Effector CD8-positive, alpha-beta T cell (primary cell): ENCODE measurements around the gene NBR1.
"Not testable (repeated sequence)": the region's sequence is repeated elsewhere in the genome, so short reads cannot be mapped to it uniquely, and the experiment has no call there.

Experiments used
- DNase-seq: peaks from one replicate; lab custom pipeline; 2025; lab: John Stamatoyannopoulos, UW
- total RNA-seq, 4 experiments: gene quantifications; one replicate each; lab custom pipeline; 2026; lab: John Stamatoyannopoulos, UW

NBR1 gene, protein sequence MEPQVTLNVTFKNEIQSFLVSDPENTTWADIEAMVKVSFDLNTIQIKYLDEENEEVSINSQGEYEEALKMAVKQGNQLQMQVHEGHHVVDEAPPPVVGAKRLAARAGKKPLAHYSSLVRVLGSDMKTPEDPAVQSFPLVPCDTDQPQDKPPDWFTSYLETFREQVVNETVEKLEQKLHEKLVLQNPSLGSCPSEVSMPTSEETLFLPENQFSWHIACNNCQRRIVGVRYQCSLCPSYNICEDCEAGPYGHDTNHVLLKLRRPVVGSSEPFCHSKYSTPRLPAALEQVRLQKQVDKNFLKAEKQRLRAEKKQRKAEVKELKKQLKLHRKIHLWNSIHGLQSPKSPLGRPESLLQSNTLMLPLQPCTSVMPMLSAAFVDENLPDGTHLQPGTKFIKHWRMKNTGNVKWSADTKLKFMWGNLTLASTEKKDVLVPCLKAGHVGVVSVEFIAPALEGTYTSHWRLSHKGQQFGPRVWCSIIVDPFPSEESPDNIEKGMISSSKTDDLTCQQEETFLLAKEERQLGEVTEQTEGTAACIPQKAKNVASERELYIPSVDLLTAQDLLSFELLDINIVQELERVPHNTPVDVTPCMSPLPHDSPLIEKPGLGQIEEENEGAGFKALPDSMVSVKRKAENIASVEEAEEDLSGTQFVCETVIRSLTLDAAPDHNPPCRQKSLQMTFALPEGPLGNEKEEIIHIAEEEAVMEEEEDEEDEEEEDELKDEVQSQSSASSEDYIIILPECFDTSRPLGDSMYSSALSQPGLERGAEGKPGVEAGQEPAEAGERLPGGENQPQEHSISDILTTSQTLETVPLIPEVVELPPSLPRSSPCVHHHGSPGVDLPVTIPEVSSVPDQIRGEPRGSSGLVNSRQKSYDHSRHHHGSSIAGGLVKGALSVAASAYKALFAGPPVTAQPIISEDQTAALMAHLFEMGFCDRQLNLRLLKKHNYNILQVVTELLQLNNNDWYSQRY
- 201 to 298 (median 249) reads per million in 4 experiments for total RNA-seq

- peak; percentile 94 for DNase-seq
Measured at GRCh38 chr17:43170766-43171585, at the start of gene NBR1. Gene NBR1, plus strand, starts transcription at chr17:43171214. Its CDS starts 4,586 bp downstream, at chr17:43175800.

- peak; percentile 91 for DNase-seq
Measured at GRCh38 chr17:43125133-43125966, 45.7 kb upstream of the NBR1 start, which contains the start of gene BRCA1. Gene BRCA1, minus strand, starts transcription at chr17:43125364. Its CDS starts 1,268 bp downstream, at chr17:43124096.

DNA sequence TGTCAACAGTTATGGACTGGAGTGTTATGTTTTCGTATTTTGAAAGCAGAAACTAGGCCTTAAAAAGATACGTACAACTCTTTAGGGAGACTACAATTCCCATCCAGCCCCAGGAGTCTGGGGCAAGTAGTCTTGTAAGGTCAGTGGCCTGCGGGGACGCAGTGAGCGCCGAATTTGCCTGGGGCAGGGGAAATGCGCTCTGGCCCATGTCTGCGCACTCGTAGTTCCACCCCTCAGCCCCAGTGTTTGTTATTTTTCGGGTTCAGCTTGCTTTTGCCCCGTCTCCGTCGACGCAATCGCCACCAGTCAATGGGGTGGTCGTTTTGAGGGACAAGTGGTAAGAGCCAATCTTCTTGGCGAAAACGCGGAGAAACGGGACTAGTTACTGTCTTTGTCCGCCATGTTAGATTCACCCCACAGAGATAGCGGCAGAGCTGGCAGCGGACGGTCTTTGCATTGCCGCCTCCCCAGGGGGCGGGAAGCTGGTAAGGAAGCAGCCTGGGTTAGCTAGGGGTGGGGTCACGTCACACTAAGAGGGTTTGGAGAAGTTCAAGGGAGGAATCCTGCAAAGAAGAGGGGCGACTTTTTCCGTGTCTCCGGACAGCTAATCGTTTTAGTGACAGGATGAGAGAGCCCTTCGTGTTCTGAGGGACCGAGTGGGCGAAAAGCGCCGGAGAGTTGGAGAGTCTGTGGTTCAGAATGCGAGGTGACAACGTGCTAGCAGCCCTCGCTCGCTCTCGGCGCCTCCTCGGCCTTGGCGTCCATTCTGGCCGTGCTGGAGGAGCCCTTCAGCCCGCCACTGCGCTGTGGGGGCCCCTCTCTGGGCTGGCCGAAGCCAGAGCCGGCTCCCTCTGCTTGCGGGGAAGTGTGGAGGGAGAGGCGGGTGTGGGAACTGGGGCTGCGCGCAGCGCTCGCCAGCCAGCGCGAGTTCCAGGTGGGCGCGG is 44.8 kb upstream of the NBR1 start:
- no peak for DNase-seq

GRCh38 chr17:43126911-43127290 is 44.1 kb upstream of the NBR1 start:
- DNase-seq: no peak

GRCh38 chr17:43127333-43127876 is 43.6 kb upstream of the NBR1 start:
- DNase-seq: not testable (repeated sequence)

DNA sequence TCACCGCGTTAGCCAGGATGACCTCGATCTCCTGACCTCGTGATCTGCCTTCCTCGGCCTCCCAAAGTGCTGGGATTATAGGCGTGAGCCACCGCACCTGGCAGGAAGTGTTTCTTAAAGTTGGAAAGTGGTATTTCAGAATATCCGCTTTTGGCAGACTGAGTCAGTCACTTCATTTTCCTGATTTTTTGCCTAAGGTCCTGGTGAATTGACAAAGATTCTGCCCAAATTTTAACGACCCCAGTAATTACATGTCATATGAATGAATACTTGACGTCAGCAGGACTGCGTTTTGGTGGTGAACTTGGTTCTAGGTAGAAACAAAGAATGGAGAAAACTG is 41.4 kb upstream of the NBR1 start:
- no peak for DNase-seq

GRCh38 chr17:43132117-43132516 is 38.9 kb upstream of the NBR1 start:
- no peak for DNase-seq

GRCh38 chr17:43133439-43133838 is 37.6 kb upstream of the NBR1 start:
- not testable (repeated sequence) for DNase-seq

DNA sequence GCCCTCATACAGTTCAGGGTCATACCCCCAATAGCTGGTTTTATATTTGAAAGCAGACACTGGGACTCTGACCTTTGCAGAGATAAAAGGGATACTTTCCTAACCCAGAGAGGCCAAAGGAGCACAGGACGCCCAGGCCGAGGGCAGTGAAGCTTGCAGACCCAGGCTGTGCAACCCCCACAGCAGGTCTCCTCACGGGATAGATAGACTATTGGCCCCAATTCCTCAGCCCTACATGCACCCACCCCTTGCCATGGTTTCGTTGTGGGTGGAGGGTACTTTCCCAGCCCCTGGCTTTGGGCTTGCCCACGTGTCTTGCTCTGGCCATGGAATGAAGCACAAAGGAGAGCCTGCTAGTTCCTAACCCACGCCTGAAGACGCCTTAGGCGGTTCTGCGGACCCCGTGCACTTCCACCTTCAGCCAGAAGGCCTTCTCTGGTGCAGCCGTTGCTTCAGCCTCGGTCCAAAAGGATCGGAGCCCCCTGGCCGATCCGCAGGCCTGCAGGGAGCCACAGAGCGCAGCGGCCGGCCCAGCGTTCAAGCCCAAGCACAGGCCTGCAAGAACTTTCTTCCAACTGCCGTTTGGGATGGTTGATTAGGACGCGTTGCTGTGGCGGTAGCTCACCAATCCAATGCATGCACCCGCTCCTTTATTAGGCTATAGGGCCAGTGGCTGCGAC is 36.1 kb upstream of the NBR1 start:
- no peak for DNase-seq

DNA sequence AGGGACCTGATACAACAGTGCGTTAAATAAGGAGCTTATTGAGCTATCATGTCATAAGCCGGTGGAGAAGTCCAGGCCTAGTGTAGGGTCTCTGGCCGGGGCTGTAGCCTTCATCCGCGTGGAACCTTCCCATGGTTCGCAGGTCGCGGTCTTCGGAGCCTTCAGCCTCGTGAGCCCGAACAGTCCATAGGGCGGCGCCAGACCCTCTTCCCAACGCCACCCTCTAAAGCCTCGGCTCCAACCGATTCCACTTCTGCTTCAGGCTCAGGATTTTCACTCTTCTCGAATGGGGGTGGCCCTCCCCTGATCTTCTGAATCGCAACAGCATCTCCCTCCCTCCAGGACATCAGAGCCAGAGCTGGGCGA is 35.6 kb upstream of the NBR1 start:
- DNase-seq: no peak

GRCh38 chr17:43136574-43136973 is 34.4 kb upstream of the NBR1 start:
- DNase-seq: not testable (repeated sequence)

DNA sequence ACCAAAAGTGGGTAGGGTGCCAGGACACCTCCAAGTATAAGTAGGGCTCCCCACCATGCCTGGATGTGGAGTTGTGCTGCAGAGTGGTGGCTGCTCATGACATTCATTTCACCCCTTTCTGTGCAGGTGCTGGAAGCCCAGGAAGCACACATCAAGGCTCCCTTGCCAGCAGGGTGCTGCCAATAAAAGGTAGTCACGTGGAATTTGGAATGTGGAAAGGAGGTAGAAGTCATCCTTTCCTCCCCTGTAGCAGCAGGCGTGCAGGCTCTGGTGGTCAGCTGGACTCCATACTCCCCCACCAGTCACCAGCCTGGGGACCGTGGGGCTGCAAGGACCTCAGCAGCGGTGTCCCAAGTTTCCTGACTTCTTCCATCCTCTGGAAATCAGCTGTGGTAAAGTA is 32.5 kb upstream of the NBR1 start:
- not testable (repeated sequence) for DNase-seq

- DNase-seq: no peak
Measured at GRCh38 chr17:43140396-43141332, 30.4 kb upstream of the NBR1 start.

DNA sequence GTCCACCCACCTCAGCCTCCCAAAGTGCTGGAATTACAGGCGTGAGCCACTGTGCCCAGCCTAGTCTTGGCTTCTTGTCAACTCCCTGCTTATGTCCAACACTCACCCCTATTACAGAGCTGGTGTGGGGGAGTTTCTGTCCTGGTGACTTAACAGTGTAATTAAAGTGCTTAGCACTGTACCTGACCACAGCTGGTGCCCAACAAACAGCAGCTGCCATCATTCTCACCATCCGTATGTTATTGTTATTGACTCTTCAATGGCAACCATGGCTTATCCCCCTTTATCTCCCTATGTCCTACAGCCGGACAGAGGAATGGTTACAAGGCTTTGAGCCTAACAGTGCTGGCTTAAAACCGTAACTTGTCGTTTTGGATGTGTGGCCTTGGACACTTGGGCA is 28.9 kb upstream of the NBR1 start:
- no peak for DNase-seq

DNA sequence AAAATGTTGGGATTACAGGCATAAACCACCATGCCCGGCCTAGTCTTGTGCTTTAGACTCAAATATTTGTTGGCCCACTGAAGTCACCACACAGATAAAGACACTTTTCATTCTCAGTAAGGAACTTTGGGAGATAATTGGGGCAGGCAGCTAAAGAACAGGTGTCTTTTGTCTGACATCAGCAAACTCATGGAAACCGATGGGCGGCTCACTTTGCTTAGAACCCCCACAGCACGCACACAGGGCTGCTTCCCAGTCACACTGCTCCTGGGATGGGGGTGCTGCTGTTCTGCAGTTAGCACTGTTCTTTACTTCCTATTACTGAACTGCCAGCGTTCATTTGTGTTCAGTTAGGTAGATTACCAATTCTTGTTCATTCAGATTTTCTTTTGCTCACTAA is 27.8 kb upstream of the NBR1 start:
- no peak for DNase-seq

- DNase-seq: no peak
Measured at GRCh38 chr17:43146649-43147048, 24.4 kb upstream of the NBR1 start.

DNA sequence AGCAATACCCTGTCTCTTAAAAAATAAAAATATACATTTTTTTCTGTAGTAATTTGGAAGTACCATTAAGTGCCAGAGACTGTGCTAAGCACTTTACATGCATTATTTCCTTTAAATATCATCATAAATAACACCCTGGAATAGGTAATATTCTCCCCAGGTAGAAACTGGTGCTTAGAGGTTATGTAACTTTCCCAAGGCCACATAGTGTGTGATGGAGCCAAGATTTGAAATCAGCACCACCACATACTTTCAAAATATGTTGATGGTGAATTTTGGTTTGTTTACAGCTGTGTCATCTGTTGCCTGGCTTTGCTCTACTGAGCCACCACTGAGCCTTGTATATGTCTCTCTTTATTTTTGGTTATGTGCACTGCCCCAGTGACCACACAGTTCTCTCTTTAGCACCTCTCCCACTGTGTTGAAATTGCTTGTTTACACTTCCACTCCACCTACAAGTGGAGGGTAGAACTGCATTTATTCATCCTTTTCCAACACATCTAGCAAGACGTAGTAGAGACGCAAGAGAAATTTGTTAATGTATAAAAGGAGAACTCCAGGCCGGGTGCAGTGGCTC is 19.0 kb upstream of the NBR1 start:
- no peak for DNase-seq
